ENCODE measurements around the gene ISG15. TPM values are rescaled to one million over a fixed set of nuclear protein-coding genes. Genes with fewer than 3 reads are reported as not detected.

Gene ISG15
- total RNA-seq, 1 experiment from 2014 or later, result 758 TPM

DNA sequence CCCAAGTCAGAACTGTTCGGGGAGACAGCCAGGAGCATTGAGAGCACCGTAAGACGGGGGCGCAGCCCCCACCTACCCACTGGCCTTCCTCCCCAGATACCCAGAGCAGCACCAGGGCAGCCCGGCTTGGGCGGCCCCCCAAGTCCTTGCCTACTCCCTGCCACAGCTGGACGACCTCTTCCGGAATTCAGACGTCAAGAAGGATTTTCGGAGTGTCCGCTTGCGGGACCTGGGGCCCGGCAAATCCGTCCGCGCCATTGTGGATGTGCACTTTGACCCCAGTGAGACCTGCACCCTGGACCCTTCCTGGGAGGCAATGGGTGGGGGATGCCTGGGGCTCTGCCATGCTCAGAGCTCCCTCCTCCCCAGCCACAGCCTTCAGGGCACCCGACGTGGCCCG is 34.1 kb downstream of the ISG15 start:
- DNase-seq, result no peak
- Histone ChIP-seq H3K36me3 (ENCODE audit: low read depth, low read length) (peaks cover 81% of the 10 kb centered on the region), H3F3A (ENCODE audit: low read length, unreplicated experiment) (no peaks in the 10 kb centered on the region), H3K4me2 (ENCODE audit: low read length) (no peak overlapping the region), H3K9me2 (replicated peaks; ENCODE audit: low read length) (no peaks in the 10 kb centered on the region), H3K27me3 (ENCODE audit: low read length) (no peaks in the 10 kb centered on the region), H3K4me1 (ENCODE audit: insufficient read depth, low read length) (no peaks in the 10 kb centered on the region), H3K79me2 (ENCODE audit: low read length) (peaks cover 15% of the 10 kb centered on the region), H3K27ac (ENCODE audit: low read length) (no peak overlapping the region), H3K9ac (ENCODE audit: low read length) (no peak overlapping the region), H2AFZ (ENCODE audit: low read length) (no peak overlapping the region), H4K20me1 (ENCODE audit: low read length) (peaks cover 15% of the 10 kb centered on the region), H3K4me3 (ENCODE audit: low read length) (no peak overlapping the region), H3K9me3 (ENCODE audit: low read length) (no peaks in the 10 kb centered on the region)
- ChIA-PET CTCF (no interaction called here), POLR2A (ENCODE audit: unreplicated experiment) (no interaction called here)
- ATAC-seq, result no peak
- TF ChIP-seq EZH2phosphoT487 (IDR thresholded peaks at IDR 0.05; ENCODE audit: borderline replicate concordance, low read length), result no peak
- TF ChIP-seq EZH2 (IDR thresholded peaks at IDR 0.05; ENCODE audit: low read length, unreplicated experiment), result no peak
- TF ChIP-seq, protein P1, sequence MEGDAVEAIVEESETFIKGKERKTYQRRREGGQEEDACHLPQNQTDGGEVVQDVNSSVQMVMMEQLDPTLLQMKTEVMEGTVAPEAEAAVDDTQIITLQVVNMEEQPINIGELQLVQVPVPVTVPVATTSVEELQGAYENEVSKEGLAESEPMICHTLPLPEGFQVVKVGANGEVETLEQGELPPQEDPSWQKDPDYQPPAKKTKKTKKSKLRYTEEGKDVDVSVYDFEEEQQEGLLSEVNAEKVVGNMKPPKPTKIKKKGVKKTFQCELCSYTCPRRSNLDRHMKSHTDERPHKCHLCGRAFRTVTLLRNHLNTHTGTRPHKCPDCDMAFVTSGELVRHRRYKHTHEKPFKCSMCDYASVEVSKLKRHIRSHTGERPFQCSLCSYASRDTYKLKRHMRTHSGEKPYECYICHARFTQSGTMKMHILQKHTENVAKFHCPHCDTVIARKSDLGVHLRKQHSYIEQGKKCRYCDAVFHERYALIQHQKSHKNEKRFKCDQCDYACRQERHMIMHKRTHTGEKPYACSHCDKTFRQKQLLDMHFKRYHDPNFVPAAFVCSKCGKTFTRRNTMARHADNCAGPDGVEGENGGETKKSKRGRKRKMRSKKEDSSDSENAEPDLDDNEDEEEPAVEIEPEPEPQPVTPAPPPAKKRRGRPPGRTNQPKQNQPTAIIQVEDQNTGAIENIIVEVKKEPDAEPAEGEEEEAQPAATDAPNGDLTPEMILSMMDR (conservative IDR thresholded peaks at IDR 0.05; ENCODE audit: low read depth, low read length), result no peak
- intact Hi-C loops (cut with micrococcal nuclease), result no loop called here
- no TSS peak for BruUV-seq (replicated peaks)

DNA sequence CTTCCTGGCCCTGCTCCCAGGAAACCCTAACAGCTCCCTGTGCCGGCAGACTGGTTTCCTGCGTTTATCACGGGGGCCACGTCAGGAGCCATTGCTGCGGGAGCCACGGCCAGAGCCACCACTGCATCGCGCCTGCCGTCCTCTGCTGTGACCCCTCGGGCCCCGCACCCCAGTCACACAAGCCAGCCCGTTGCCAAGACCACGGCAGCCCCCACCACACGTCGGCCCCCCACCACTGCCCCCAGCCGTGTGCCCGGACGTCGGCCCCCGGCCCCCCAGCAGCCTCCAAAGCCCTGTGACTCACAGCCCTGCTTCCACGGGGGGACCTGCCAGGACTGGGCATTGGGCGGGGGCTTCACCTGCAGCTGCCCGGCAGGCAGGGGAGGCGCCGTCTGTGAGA is 34.7 kb downstream of the ISG15 start:
- no peaks in the 10 kb centered on the region for H3K9me2 ChIP-seq (replicated peaks; ENCODE audit: low read length)
- CTCF ChIA-PET, result no interaction called here
- POLR2A ChIA-PET (ENCODE audit: unreplicated experiment), result no interaction called here

DNA sequence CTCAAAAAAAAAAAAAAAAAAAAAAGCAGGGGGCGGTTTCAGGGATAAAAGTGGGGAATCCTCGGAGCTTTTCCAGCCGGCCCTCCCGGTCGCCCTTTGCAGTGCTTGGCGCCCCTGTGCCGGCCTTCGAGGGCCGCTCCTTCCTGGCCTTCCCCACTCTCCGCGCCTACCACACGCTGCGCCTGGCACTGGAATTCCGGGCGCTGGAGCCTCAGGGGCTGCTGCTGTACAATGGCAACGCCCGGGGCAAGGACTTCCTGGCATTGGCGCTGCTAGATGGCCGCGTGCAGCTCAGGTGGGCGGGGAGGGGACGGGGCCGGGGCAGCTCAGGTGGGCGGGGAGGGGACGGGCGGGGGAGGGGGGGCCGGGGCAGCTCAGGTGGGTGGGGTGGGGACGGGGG is 35.5 kb downstream of the ISG15 start:
- Histone ChIP-seq H3K4me1 (ENCODE audit: insufficient read depth, low read length) (no peaks in the 10 kb centered on the region), H3K36me3 (ENCODE audit: low read depth, low read length) (peaks cover 81% of the 10 kb centered on the region), H3K27ac (ENCODE audit: low read length) (no peak overlapping the region), H3K4me3 (ENCODE audit: low read length) (no peak overlapping the region), H2AFZ (ENCODE audit: low read length) (no peak overlapping the region), H3K9ac (ENCODE audit: low read length) (no peak overlapping the region), H3F3A (ENCODE audit: low read length, unreplicated experiment) (no peaks in the 10 kb centered on the region), H3K27me3 (ENCODE audit: low read length) (no peaks in the 10 kb centered on the region), H3K9me2 (replicated peaks; ENCODE audit: low read length) (no peaks in the 10 kb centered on the region), H4K20me1 (ENCODE audit: low read length) (peaks cover 3% of the 10 kb centered on the region; the same call in 1 of the 2 replicates), H3K9me3 (ENCODE audit: low read length) (no peaks in the 10 kb centered on the region), H3K79me2 (ENCODE audit: low read length) (peaks cover 1% of the 10 kb centered on the region; the same call in 1 of the 2 replicates), H3K4me2 (ENCODE audit: low read length) (no peak overlapping the region)
- DNase-seq (no peak), ATAC-seq (no peak)
- TF ChIP-seq EZH2 (IDR thresholded peaks at IDR 0.05; ENCODE audit: low read length, unreplicated experiment), result no peak
- TF ChIP-seq EZH2phosphoT487 (IDR thresholded peaks at IDR 0.05; ENCODE audit: borderline replicate concordance, low read length), result no peak
- TF ChIP-seq, protein P1 (conservative IDR thresholded peaks at IDR 0.05; ENCODE audit: low read depth, low read length), result no peak
- intact Hi-C loops (cut with micrococcal nuclease), result no loop called here
- no TSS peak for BruUV-seq (replicated peaks)
- ChIA-PET POLR2A (ENCODE audit: unreplicated experiment) (no interaction called here), CTCF (no interaction called here)

More for the DNA sequence above, 34.7 kb downstream of the ISG15 start:
- Histone ChIP-seq H3K4me1 (ENCODE audit: insufficient read depth, low read length) (no peaks in the 10 kb centered on the region), H3K27me3 (ENCODE audit: low read length) (no peaks in the 10 kb centered on the region), H3K4me2 (ENCODE audit: low read length) (no peak overlapping the region), H3K9ac (ENCODE audit: low read length) (no peak overlapping the region), H3K36me3 (ENCODE audit: low read depth, low read length) (peaks cover 82% of the 10 kb centered on the region), H4K20me1 (ENCODE audit: low read length) (peaks cover 10% of the 10 kb centered on the region; the same call in 1 of the 2 replicates), H3K79me2 (ENCODE audit: low read length) (peaks cover 9% of the 10 kb centered on the region), H3F3A (ENCODE audit: low read length, unreplicated experiment) (no peaks in the 10 kb centered on the region), H2AFZ (ENCODE audit: low read length) (no peak overlapping the region), H3K27ac (ENCODE audit: low read length) (no peak overlapping the region), H3K9me3 (ENCODE audit: low read length) (no peaks in the 10 kb centered on the region), H3K4me3 (ENCODE audit: low read length) (no peak overlapping the region)
- no TSS peak for BruUV-seq (replicated peaks)
- intact Hi-C loops (cut with micrococcal nuclease), result no loop called here
- DNase-seq, result no peak
- no peak for ATAC-seq
- no peak for TF ChIP-seq EZH2phosphoT487 (IDR thresholded peaks at IDR 0.05; ENCODE audit: borderline replicate concordance, low read length)

Measured in PC-3 (cell line).